ENCODE measurements around the gene LRRC15.

The LRRC15 gene

GRCh38 chr3:194360568-194360967 is 9.0 kb downstream of the LRRC15 start:
- no peak for DNase-seq

DNA sequence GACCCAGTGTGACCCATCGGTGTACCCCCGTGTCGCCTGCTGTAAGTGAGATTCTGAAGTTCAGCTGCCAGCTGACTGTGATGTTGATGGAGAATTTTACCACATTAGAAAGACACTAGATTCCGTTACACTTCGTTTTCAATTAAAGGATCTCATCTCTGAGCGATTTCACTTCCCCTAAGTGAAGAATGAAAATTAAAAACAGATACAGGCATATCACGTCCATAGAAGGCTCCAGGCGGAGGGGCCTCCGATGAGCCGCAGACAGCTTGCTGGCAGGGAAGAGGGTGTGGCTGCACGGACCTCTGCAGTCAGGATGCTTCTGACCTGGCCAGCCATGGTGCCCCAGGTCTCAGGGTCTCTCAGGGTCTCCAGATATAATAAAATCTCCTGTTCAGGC is 11.9 kb downstream of the LRRC15 start:
- DNase-seq, result no peak

- DNase-seq, result no peak
These were observed 14.2 kb downstream of the LRRC15 start for GRCh38 chr3:194355379-194355778.

GRCh38 chr3:194354315-194354714 is 15.2 kb downstream of the LRRC15 start:
- no peak for DNase-seq

DNA sequence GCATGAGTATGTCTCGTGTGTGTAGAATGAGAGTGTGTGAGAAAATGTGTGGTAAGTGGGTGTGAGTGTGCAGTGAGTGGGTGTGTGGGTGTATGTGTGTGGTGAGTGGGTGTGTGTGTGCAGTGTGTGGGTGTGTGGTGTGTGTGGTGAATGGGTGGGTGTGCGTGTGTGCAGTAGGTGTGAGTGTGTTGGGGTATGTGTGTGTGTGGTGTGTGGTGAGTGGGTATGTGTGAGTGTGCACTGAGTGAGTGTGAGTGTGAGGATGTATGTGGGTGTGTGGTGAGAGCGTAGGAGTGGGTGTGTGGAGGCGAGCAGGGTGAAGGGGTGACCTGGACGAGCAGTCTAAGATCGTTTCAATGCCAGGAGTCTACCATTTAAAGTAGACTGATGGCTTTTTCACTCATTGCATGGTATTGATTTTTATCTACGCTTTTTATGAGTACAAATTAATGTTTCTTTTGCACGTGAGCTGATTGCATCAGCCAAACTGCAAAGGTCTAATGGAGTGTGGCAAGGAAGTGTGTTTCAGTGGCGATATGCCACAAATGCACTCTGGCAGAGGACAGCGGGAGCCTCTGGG is 16.8 kb downstream of the LRRC15 start:
- DNase-seq, result no peak

DNA sequence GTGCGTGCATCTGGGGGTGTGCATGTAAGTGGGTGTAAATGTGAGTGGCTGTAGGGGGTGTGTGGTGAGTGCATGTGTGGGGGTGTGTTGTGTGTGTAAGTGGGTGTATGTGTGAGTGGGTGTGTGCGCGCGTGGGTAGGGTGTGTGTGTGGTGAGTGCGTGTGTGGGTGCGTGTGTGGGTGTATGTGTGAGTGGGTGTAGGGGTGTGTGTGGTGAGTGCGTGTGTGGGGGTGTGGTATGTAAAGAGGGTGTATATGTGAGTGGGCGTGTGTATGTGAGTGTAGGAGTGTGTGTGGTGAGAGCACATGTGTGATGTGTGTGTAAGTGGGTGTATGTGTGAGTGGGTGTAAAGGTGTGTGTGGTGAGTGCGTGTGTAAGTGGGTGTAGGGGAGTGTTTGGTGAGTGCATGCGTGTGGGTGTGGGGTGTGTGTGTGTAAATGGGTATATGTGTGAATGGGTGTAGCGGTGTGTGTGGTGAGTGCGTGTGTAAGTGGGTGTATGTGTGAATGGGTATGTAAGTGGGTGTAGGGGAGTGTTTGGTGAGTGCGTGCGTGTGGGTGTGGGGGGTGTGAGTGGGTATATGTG is 17.5 kb downstream of the LRRC15 start:
- no peak for DNase-seq

DNA sequence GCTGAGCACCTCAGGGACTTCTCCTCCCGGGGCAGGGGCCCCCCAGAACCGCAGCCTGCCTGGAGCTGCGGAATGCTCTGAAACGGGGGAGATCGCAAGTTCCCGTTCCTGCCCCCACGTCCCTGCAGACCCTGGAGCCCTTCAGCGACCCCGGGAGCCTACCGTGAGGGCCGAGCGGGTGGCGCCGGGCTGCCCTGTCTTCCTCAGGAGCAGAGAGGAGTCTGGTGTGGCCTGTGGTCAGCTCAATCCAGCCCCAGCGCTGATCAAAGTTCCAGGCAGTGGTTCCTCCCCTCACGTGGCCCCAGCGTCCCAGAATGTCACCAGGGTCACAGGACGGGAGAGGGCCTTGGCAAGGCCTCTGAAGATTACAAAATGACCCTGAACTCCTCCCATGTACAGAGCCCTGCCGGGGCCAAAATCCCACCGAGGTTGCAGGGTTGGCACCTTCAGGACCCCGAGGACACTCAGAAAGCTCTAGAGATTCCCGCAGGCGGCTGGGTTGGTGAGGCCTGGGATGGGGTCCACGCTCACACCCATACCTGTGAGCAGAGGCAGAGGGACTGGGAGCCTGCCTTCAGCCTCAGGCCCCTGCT is 18.4 kb downstream of the LRRC15 start, which contains the start of gene CPN2:
Gene CPN2, minus strand, starts transcription at position 249 of the 593 bp plus-strand sequence. CDS start 8,626 bp downstream, outside the sequence.
- DNase-seq, result no peak

GRCh38 chr3:194350726-194351071 is 18.8 kb downstream of the LRRC15 start:
- no peak for DNase-seq

DNA sequence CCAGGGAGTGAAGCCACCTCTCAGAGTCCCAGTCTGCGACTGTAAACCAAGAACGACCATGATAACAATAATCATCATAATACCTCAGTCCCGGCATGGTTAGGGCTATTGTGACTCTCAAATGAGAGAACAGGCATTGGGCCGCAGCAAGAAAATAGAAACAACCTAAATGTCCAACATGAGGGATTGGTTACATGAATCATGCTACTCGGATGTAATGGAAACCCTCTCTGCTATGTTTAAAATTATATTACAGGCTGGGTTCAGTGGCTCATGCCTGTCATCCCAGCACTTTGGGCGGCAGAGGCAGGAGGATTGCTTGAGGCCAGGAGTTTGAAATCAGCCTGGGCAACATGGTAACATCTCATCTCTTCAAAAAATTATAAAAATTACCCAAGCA is 21.2 kb downstream of the LRRC15 start:
- no peak for DNase-seq

DNA sequence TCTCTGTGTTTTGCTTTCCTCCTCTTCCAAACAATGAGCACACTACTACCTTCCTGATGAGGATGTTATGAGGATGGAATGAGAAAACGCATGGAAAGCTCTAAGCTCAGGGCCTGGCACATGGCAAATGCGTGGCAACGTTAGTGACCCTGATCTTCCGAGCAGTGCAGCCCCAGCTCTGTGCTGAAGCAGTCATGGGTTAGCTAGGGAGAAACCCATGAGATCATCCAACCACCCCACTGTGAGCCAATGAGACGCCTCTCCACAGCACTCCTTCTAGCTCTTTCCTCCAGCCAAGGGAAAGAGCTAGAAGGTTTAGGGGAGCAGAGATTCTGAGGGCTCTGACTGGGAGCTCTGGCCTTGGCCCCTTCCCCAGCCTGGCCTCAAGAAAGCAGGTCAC is 22.9 kb downstream of the LRRC15 start:
- no peak for DNase-seq

DNA sequence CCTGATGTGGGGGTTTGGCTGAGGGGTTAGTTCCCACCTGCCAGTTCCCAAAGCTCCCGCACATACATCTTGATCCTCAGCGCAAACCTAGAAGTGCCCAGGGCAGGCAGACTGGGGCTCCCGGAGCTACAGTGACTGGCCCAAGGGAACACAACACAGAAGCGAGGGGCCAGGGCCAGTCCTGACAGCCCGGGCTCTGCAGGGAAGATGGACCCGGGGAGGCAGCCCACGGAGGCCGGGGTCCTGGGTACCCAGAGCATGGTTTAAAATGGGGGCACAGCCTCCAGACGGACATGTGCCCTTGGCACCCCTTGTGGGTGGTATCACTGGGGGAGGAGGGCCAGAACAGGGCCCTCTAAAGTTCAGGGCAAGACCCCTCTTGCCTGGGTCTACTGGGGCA is 23.5 kb downstream of the LRRC15 start:
- no peak for DNase-seq

DNA sequence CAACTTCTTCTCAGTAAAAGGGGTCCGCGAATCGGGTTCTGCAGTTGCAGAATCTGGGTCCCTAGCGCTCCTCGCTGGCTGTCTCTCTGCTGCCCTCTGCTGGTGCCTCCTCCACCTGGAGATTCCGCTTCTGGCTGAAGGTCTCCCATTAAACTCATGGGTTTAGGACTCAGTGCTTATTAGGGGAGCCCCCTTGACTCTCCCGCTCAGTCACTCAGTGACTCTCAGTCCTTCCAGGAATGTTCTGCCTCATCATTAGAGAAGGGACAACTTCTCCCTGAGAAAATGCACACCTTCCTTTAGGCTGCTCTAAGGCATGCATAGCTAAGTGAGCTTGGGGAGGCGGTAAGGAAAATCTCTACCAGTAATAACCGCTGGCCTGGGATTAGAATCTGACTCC is 25.5 kb downstream of the LRRC15 start:
- peak; percentile 70 for DNase-seq

GRCh38 chr3:194343561-194343893 is 26.0 kb downstream of the LRRC15 start:
- no peak for DNase-seq

GRCh38 chr3:194342861-194343560 is 26.5 kb downstream of the LRRC15 start:
- no peak for DNase-seq

- no peak for DNase-seq
These were observed 28.7 kb downstream of the LRRC15 start for GRCh38 chr3:194340757-194341400.

- DNase-seq, result no peak
These were observed 29.7 kb downstream of the LRRC15 start for GRCh38 chr3:194339840-194340239.

DNA sequence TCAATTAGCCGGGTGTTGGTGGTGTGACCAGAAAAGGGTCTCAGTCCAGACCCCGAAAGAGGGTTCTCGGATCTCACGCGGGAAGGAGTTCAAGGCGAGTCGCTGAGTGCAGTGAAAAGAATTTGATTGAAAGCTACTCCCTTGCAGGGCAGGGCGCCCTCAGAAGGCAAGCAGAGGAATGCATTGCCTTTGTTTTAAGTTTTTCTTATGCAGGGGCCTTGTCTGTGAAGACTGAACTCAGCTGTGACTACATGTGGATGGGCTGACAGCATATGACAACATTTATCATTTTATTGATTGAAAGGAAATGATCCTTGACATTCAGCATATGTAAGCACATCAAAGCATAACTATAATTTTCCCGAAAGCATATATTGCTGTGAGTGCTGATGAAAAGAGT is 30.2 kb downstream of the LRRC15 start:
- no peak for DNase-seq

DNA sequence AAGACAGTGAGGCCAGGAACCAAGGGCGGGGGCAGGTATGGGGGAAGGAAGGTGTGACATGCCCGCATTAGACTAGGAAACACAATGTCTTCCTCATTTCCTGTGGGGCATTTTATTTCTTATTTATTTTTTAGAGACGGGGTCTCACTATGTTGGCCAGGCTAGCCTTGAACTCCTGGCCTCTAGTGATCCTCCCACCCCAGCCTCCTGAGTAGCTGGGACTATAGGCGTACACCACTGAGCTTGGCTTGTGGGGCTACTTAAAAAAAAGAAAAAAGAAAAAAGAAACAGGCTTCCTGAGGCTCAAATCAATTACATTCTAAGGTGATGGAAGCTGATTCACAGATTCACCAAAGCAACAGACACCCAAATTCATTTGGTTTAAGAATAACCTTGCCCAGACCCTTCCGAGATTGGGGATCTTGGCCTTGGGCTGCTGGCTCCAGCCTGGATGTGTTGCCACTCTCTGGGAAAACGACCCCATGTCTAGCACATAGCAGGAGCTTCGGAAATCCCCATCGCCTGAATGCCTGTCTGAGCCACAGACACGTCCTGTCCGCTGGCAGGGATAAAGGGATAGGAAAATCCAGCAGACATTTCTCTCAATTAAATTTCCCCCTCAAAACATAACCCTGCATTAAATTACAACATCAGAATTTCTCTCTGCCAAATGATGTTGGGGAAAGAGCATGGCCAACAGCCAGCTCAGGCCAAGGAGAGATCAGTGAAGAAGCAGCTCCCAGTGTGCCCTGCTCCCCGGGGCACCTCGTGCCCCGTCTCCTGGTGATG is 31.4 kb downstream of the LRRC15 start:
- DNase-seq, result no peak

DNA sequence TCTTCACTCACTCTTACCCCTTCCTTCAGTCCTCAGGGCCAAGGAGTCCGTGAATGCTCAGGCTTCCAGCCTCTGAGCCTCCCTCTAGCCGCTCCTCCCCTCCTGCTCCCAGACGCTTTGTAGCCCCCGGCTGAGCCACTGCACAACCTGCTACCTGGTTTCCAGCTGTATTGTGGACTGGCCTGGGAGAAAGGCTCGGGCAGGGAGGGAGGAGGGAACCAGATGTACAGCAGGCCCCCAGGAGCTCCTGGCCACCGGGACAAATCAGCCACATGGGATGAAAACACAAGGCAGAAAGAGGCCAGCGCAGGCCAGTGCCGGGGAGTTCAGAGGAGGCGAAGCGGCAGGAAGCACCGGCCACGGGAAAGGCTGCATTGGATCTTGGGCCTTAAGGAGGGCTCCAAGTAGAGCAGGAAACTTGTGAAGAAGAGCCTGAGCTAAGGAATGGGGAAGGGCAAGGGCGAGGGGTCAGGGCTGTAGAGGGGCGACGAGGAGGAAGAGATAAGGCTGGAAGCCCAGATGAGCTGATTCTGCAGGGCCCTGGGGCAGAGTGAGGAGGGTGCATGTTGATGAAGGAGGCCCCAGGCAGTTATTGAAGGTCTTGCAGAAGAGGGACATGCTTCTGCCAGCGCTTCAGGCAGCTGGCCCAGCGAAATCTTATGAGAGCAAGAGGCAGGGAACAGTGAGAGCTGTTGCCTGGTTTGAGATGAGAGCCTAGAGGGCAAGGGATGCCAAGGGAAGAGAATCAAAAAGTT is 32.8 kb downstream of the LRRC15 start:
- no peak for DNase-seq

GRCh38 chr3:194333981-194334320 is 35.6 kb downstream of the LRRC15 start:
- DNase-seq, result no peak

- DNase-seq, result no peak
These were observed 36.1 kb downstream of the LRRC15 start for GRCh38 chr3:194333212-194333980.

GRCh38 chr3:194332858-194333211 is 36.7 kb downstream of the LRRC15 start:
- no peak for DNase-seq
